ENCODE measurements around the gene SHKBP1. TPM values are rescaled to one million over a fixed set of nuclear protein-coding genes. Genes with fewer than 3 reads are reported as not detected.
A peak's percentile ranks its signal among the peaks of the same experiment; 100 is the strongest.

The SHKBP1 gene
- total and polyA plus RNA-seq, 9 of the 15 experiments (the other 6 are each of a cell fraction or from before 2014, with no cell fraction given), result 1.2 to 58.1 (median 22.3) TPM

DNA sequence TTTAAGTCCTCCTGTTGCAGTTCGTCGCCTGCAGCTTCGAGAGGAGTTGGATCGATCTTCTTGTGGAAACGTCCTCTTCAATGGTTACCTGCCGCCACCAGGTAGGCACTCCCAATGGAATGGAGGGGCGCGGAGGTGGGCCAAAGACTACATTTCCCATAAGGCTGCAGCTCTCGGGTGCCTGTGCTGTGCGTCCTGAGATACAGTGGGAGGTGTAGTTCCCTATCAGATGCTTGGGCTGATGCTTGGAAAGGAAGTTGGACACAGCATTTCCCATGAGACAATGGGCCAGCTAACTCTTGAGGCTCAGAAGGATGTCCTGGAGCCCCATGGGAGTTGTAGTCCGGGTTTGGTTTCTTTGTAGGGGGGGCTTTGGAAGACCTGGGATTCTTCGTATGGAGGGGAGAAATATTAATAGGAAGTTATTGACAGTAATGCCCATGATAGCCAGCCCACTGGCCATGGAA lies 1.8 kb downstream of the SHKBP1 start (continued):
- TF ChIP-seq, protein P1, sequence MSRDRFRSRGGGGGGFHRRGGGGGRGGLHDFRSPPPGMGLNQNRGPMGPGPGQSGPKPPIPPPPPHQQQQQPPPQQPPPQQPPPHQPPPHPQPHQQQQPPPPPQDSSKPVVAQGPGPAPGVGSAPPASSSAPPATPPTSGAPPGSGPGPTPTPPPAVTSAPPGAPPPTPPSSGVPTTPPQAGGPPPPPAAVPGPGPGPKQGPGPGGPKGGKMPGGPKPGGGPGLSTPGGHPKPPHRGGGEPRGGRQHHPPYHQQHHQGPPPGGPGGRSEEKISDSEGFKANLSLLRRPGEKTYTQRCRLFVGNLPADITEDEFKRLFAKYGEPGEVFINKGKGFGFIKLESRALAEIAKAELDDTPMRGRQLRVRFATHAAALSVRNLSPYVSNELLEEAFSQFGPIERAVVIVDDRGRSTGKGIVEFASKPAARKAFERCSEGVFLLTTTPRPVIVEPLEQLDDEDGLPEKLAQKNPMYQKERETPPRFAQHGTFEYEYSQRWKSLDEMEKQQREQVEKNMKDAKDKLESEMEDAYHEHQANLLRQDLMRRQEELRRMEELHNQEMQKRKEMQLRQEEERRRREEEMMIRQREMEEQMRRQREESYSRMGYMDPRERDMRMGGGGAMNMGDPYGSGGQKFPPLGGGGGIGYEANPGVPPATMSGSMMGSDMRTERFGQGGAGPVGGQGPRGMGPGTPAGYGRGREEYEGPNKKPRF (IDR thresholded peaks at IDR 0.05; ENCODE audit: low read depth, low read length), result no peak
- TF ChIP-seq, protein P2, sequence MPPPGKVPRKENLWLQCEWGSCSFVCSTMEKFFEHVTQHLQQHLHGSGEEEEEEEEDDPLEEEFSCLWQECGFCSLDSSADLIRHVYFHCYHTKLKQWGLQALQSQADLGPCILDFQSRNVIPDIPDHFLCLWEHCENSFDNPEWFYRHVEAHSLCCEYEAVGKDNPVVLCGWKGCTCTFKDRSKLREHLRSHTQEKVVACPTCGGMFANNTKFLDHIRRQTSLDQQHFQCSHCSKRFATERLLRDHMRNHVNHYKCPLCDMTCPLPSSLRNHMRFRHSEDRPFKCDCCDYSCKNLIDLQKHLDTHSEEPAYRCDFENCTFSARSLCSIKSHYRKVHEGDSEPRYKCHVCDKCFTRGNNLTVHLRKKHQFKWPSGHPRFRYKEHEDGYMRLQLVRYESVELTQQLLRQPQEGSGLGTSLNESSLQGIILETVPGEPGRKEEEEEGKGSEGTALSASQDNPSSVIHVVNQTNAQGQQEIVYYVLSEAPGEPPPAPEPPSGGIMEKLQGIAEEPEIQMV (tag; conservative IDR thresholded peaks at IDR 0.05; ENCODE audit: low read depth), result no peak
- TF ChIP-seq ZBTB1 (CRISPR knock-in tag; IDR thresholded peaks at IDR 0.05; ENCODE audit: borderline replicate concordance, low read depth), result no peak
- no peak for TF ChIP-seq ZNF232 (CRISPR knock-in tag; IDR thresholded peaks at IDR 0.05)
- TF ChIP-seq SMARCB1 (IDR thresholded peaks at IDR 0.05; ENCODE audit: insufficient read length, low read depth), result no peak
- peak; percentile 69 for TF ChIP-seq CXXC5 (CRISPR knock-in tag; IDR thresholded peaks at IDR 0.05)
- TF ChIP-seq, protein P3, sequence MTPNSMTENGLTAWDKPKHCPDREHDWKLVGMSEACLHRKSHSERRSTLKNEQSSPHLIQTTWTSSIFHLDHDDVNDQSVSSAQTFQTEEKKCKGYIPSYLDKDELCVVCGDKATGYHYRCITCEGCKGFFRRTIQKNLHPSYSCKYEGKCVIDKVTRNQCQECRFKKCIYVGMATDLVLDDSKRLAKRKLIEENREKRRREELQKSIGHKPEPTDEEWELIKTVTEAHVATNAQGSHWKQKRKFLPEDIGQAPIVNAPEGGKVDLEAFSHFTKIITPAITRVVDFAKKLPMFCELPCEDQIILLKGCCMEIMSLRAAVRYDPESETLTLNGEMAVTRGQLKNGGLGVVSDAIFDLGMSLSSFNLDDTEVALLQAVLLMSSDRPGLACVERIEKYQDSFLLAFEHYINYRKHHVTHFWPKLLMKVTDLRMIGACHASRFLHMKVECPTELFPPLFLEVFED (CRISPR knock-in tag; conservative IDR thresholded peaks at IDR 0.05), result no peak
- TF ChIP-seq TCFL5 (CRISPR knock-in tag; conservative IDR thresholded peaks at IDR 0.05), result no peak
- no peak for TF ChIP-seq ZNF707 (CRISPR knock-in tag; conservative IDR thresholded peaks at IDR 0.05)
- no peak for TF ChIP-seq NFRKB (IDR thresholded peaks at IDR 0.05; ENCODE audit: low read depth)
- no peak for TF ChIP-seq DMBX1 (CRISPR knock-in tag; IDR thresholded peaks at IDR 0.05; ENCODE audit: borderline replicate concordance)

Data from K562 (cell line).